Retinal pigment epithelial cell (primary cell): ENCODE results near the gene TAX1BP3.

Source experiments
- DNase-seq: peaks from one replicate; pipeline ENCODE4 v3.0.0-alpha.2; 2010; ENCODE audit warnings: low read depth
- H3K4me3 ChIP-seq: 2 replicates; pipeline ENCODE4 v1.5.1; 2011; ENCODE audit warnings: mild to moderate bottlenecking, low read length, control low read depth, moderate library complexity
- TF ChIP-seq, protein P1 (sequence below): conservative IDR thresholded peaks from 2 replicates; pipeline ENCODE4 v1.5.1; 2011; ENCODE audit warnings: low read depth, low read length, control low read depth, inconsistent platforms

Gene TAX1BP3

DNA sequence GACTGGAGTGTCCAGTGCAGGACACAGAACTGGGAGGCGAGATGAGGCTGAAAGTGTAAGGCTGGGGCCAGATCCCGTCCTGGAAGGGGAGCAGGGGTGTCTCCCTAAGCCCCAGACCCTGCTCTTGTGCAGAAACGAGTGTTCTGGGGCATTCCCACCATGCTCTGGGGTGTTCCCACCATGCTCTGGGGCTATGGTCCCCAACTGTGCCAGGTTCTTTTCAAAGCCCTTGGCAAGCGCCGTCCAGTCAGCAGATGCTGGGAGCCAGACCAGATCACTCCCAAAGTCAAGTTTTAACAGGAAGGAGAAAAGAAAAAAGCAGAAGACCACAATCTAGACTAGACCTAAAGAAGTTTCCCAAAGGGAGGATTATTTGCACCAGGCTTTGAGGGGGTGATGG is 2.5 kb downstream of the TAX1BP3 start:
- no peak overlapping the region for H3K4me3 ChIP-seq
- TF ChIP-seq, protein P1, sequence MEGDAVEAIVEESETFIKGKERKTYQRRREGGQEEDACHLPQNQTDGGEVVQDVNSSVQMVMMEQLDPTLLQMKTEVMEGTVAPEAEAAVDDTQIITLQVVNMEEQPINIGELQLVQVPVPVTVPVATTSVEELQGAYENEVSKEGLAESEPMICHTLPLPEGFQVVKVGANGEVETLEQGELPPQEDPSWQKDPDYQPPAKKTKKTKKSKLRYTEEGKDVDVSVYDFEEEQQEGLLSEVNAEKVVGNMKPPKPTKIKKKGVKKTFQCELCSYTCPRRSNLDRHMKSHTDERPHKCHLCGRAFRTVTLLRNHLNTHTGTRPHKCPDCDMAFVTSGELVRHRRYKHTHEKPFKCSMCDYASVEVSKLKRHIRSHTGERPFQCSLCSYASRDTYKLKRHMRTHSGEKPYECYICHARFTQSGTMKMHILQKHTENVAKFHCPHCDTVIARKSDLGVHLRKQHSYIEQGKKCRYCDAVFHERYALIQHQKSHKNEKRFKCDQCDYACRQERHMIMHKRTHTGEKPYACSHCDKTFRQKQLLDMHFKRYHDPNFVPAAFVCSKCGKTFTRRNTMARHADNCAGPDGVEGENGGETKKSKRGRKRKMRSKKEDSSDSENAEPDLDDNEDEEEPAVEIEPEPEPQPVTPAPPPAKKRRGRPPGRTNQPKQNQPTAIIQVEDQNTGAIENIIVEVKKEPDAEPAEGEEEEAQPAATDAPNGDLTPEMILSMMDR = no peak
- no peak for DNase-seq

DNA sequence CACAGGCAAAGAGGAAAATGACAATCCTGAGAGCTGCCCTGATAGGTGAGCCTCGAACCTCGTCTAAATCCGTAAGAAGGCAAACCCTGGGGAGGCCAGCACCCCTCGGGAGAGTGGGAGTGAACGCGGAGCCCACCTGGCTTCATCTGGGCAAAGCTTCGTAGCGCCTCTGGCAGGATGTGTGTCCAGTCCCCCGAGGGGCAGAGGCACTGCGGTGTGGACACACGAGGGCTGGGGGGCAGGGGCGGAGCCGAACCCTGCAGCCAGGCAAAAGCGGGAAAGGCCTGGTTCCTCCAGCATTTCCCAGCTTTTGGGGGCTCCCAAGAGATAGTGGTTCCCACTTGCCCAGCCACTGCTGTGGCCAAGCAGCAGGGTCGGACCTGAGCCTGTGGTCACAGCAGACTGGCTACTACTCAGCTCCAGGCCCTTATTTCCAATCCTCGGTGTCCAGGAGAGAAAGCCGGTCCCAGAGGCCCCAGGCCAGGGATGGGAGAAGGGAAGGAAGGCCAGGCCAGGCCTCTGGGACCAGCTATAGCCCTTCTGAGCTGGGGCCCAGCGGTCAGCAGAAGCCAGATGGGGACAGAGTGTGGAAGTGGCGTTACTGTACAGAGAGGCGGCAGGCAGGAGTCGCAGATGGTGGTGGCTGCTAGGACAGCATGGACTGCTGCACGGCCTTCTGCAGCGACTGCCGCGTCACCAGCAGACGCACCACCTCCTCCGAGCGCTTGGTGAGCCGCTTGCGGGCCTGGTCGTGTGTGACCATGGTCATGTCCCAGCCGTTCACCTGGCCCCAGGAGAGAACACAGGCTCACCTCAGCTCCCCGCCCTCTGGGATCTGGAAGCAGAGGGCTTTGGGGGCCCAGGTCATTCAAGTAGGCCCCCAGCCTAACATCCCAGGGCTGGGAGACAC is 5.0 kb downstream of the TAX1BP3 start:
- TF ChIP-seq, protein P1 = no peak
- DNase-seq = no peak
- no peak overlapping the region for H3K4me3 ChIP-seq

DNA sequence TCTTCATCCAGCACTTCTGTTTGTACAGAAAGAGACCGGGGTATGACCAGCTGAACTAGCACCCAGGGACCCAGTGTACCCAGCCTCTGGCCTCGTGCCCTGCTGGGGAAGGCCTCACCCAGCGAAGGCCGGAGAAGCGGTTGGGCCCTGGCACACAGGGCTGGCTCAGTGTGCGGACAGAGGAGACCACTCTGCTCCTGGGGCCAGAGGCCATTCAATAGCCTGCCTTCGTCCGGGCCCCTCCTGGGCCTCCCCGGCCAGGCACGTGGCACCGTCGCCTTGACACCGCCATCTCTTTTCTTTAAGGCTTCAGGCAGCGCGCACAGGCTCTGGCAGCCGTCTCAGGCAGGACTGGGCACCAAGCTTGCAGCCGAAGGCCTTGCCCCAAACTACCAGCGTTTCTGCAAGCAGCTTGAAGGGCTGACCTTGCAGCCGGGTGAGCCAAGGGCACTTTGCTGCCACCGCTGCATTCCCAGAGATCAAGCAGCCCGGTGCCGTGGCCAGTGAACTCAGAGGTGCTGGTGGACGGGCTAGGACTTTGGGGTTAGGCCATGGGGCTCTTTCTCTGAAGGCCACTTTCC is 8.0 kb downstream of the TAX1BP3 start:
- TF ChIP-seq, protein P1 = no peak
- DNase-seq = no peak
- H3K4me3 ChIP-seq = no peak overlapping the region

DNA sequence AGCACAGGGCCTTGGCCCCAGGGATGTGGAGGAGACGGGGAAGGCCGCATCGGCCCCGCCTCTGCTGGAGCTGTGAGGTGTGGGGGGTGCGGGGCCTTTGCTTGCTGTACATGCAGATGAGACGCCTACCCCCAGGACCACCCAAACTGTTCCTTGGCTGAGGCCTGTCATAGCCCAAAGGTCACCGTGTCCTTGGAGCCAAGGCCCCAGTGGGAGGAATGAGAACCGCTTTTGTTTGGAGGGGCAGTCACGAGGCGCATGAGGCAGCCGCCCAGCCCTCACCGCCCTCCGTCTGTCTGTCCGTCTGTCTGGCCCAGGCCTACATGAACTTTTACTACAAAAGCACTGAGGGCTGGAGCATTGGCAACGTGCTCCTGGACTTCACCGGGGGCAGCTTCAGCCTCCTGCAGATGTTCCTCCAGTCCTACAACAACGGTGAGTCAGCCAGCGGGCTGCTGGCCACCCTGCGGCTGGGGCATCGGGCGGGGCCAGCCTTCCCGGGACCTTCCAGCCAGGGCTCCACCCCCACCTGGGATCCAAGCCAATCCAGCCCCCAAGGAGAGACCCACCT is 8.8 kb downstream of the TAX1BP3 start:
- TF ChIP-seq, protein P1 = no peak
- DNase-seq = no peak
- no peak overlapping the region for H3K4me3 ChIP-seq

DNA sequence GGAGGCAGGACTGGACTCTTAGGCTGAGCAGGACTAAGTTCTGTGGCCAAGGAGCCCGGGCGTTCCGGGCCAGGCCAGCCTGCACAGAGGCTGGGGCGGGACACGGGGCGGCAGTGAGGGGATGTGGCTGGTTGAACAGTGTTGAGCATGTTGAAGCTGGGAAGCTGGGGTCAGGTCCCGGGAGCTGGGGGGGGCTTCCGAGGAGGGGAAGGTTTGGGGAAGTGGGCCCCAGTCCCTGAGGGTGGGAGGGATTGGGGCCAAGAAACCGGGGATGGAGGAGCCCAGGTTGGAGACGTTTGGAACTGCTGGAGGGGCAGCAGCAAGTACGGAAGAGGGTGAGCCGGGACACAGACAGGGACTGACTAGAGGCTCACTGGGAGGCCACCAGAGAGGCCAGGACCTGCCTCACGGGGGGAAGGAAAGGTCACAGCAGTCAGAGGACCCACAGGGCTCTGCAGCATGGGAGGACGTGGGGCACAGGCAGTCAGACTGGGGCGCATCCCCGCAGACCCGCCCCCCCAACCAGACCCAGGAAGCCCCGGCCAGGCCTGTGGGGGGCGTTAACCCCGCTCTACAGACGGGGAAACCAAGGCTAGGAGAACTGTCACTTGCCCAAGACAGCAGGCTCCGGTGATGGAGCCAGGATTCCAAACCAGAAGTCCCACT is 9.5 kb downstream of the TAX1BP3 start:
- H3K4me3 ChIP-seq = no peak overlapping the region
- no peak for DNase-seq

DNA sequence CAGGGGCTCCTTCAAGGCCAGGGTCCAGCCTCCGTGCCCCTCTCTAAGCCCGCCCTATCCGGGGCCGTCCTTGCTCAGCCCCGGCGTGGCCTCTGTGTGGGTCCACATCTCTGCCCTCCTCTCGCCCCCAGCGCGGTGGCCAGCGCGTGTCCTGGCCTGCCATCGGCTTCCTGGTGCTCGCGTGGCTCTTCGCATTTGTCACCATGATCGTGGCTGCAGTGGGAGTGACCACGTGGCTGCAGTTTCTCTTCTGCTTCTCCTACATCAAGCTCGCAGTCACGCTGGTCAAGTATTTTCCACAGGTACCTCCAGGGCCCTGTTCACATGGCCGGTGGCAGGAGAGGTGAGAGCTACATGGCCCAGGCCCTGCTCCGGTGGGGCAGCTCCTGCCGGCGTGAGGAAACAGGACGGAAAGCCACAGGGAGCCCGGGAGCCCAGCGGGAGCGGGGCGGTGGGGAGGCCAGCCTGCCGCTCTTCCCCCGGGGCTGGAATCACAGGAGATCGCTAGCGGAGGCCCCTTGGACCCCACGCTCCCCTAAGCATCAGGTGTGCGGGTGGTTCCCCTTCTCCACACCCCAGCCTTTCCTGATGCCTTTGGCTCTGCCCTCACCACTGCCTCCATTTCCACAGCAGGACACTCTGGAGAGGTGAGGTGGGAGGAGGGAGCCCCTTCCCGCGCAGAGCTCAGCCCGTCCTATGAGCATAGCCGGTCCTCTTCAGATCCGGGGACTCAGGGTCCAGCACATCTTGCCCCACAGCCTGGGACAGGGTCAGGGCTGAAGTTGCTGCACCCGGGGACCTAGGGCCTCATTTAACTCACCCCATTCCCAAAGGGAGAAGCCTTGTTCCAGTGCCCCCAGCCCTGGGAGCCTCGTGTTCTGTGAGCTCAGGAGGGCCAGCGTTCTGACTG is 10.2 kb downstream of the TAX1BP3 start:
- TF ChIP-seq, protein P1 = no peak
- H3K4me3 ChIP-seq = no peak overlapping the region
- no peak for DNase-seq

More for the DNA sequence above, 9.5 kb downstream of the TAX1BP3 start:
- TF ChIP-seq, protein P1 = no peak
